NCI-H187 treated with DMSO at 0.1 percent for 48 hours (cell line): ENCODE results near the gene STEAP1B.
A peak's percentile ranks its signal among the peaks of the same experiment; 100 is the strongest.
"Not testable (repeated sequence)": the region's sequence is repeated elsewhere in the genome, so short reads cannot be mapped to it uniquely, and the experiment has no call there.

Experiments used
- DNase-seq: peaks from one replicate; lab custom pipeline; 2025; lab: John Stamatoyannopoulos, UW

Gene STEAP1B

GRCh38 chr7:22452960-22453558, 46.9 kb downstream of the STEAP1B start:
- DNase-seq = no peak

DNA sequence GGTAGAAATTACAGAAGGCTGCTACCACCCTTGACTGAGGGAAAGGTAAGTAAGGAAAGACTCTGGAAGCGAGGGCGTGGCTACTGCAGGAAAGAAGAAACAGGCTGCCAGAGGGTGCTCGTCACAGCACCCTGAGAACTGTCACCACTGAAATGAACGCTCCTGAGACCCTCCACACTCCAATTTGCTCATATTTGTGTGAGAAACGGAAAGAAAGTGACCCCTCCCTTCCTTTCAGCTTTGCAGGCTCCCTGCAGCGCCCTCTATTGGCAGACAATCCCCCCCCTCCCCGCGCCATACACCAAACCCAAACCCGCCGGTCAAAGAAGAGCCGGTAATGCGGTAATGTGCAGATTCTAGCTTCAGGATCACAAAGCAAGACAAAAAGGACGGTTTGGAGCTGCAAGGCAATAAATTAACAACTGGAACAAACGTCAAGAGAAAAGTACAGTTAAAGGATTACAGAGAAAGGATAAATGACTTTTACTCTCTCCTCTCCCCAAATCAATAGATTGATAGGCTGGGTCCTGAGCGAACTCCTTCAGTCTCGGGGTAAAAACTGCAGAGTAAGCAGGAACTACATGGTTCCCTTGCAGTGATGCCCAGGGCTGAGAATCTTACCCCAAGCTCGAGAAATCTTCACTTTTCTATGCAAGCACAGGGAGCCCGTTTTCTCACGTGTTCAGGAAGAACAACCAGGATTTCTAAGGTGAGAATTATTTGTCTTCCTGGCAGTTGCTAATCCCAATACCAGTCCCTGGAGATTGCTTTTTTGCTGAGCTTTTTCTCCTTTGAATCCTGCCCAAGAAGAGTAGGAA, 47.6 kb downstream of the STEAP1B start:
- no peak for DNase-seq

DNA sequence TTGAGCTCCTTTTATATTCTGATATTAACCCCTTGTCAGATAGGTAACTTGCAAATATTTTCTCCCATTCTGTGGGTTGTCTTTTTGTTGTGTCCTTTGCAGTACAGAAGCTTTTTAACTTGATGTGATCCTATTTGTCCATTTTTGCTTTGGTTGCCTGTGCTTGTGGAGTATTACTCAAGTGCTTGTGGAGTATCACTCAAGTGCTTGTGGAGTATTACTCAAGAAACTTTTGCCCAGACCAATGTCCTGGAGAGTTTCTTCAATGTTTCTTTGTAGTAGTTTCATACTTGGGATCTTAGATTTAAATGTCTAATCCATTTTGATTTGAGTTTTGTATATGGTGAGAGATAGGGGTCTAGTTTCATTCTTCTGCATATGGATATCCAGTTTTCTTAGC, 50.0 kb downstream of the STEAP1B start:
- not testable (repeated sequence) for DNase-seq

GRCh38 chr7:22447762-22448161, 52.2 kb downstream of the STEAP1B start:
- DNase-seq = peak; percentile 33

DNA sequence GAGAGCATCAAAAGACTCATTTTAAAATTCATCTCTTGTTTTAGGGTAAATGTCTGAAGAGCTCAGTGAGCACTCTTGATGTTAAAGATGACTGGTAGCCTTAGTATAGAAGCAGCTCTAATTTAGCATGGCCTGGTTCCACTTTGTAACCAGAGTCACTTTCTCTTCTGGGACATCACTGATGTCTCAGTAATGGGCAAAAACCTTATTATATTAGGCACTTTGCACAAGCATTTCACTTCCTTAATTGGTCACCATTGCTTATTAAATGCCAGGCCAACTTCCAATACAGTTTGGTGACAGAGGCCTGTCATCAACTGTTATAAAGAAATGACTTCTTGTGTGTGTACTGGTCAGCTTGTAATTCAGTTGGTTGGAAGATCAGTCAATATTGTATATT, 53.0 kb downstream of the STEAP1B start:
- no peak for DNase-seq

DNA sequence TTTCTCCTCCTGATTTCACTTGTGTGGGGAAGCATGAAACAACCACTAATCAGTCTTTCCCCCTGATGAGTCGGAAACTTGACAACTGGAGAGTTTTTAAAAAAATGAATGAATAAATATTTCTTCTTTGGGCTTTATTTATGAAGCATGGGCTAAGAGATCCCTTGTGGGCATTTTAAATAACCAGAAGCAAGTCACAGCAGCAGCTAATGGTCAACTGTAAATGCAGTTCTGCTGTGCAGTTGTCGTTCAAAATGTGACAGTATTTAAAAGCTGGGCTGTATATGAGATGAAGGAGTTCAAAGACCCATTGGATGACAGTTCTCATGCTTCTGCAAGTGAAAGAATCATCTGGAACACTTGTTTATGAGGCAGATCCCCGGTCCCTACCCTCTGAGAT, 54.1 kb downstream of the STEAP1B start:
- DNase-seq = no peak

GRCh38 chr7:22445140-22445743, 54.7 kb downstream of the STEAP1B start:
- peak; percentile 68 for DNase-seq

GRCh38 chr7:22444181-22444971, 55.6 kb downstream of the STEAP1B start:
- no peak for DNase-seq

DNA sequence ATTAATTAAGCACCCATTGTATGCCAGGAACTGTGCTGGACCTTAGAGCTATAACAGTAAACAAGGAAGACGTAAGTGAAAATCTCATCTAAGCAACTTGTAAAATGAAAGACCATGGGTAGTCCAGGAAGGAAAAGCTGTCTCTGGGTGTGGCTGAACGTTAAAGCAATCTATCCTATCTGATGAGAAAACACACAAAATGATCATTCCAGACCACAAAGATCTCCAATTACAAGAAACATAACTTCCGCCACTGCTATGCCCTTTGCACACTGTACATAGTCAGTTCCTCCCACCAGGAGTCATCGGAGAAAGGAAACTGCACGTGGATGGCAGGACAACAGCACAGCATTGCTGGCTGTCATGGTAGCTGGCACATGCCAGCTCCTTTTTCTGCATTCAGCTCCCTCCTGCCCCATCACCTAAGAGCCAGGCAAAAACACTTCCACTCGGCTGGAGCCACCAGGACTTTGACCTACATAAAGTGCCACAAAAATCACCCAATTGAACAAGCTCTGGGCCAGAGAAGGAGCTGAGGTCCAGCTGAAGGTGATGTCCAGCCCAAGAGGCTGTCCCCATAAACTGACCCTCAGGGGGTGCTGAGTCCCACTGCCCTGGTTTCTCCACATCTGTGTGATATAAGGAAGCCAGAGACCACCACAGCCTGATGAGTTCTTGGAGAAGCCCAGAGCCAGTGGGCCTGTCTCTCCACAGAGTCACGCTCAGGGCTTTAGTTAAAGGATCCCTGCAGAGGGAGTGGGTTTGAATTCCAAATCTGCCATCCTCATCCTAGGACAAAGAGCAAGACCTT, 56.4 kb downstream of the STEAP1B start:
- no peak for DNase-seq

DNA sequence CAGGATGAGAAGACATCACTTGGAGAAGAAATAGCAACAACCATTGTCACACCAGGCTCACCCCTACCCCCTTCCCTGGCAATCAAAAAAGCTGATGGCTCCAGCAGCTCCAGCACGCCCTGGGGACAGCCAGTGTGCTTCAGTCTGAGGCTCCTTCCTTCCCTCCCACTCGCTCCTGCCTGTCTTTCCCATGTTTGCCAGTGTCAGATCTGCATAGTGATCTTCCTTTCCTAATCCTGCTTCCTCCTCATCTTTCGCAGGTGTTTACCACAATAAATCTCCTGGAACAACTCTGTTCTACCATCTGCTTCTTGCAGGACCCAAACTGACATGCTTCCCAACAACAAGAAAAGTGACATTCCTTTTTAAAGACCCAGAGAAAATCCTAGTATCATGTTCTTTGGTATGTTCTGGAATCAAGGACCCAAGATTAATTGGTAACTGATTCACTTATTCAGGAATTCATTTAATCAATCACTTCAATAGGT, 57.1 kb downstream of the STEAP1B start:
- DNase-seq = no peak

GRCh38 chr7:22442187-22442881, 57.7 kb downstream of the STEAP1B start:
- no peak for DNase-seq

- no peak for DNase-seq
These were observed 58.8 kb downstream of the STEAP1B start for GRCh38 chr7:22441157-22441556.

DNA sequence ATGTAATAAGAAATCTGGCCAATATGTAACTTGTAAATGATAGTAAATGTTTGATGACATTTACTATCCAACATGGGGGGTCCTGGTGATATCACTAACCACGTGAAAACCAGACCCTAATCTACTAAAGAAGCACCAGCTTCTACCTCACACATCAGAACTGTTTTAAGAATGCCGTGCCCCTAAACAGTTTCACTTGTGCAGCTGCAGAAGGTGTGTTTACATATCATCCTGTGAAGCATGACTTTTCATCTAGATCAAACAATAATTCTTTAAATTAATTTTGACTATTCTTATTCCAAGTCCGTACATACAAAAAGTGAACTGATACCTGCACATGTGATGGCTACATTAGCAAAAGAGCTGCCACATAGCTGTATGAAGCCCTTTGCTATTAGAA, 61.0 kb downstream of the STEAP1B start:
- no peak for DNase-seq

- not testable (repeated sequence) for DNase-seq
These were observed 63.4 kb downstream of the STEAP1B start for GRCh38 chr7:22436552-22436951.

- DNase-seq = no peak
These were observed 64.3 kb downstream of the STEAP1B start for GRCh38 chr7:22435720-22436119.

- DNase-seq = no peak
These were observed 64.9 kb downstream of the STEAP1B start for GRCh38 chr7:22435105-22435504.

- no peak for DNase-seq
These were observed 66.1 kb downstream of the STEAP1B start for GRCh38 chr7:22433710-22434460.

- not testable (repeated sequence) for DNase-seq
These were observed 66.8 kb downstream of the STEAP1B start for GRCh38 chr7:22433165-22433700.

DNA sequence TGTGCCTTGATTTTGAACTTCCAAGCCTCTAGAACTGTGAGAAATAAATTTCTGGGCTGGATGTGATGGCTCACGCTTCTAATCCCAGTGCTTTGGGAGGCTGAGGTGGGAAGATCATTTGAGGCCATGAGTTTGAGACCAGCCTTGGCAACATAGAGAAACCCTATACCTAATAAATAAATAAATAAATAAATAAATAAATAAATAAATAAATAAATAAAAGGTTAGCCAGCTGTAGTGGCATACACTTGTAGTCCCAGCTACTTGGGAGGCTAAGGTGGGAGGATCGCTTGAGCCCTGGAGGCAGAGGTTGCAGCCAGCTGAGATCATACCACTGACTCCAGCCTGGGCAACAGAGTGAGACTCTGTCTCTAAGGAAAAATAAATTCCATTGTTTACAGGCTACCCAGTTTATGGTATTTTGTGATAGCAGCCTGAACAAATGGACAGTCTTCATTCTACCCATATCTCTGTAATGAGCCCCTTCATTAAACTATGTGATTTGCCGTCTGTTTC, 67.7 kb downstream of the STEAP1B start:
- DNase-seq = no peak

DNA sequence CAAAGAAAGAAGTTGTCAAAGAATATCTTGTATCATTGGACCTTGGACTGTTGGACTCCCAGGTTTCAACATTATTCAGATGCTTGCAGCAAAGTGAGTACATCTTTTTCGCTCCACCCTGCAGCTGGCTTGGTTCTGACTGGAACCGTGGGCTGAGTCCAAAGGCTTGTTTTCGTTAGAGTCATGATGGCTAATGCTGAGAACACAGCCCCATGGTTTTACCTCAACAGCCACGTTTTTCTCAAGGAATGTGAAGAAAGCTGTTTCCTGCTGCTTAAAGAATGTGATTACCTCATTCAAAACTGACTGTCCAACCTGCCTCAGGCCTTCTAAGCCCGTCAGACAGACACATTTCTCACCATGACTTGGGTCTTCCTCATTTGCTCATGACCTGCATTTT, 69.5 kb downstream of the STEAP1B start:
- no peak for DNase-seq
